ENCODE results near the gene CSNK1E. TPM values are rescaled to one million over a fixed set of nuclear protein-coding genes. Genes with fewer than 3 reads are reported as not detected.

Gene CSNK1E
- polyA plus RNA-seq, 6 donors from 2014 or later = 5.8 to 19.6 (median 10.0) TPM

DNA sequence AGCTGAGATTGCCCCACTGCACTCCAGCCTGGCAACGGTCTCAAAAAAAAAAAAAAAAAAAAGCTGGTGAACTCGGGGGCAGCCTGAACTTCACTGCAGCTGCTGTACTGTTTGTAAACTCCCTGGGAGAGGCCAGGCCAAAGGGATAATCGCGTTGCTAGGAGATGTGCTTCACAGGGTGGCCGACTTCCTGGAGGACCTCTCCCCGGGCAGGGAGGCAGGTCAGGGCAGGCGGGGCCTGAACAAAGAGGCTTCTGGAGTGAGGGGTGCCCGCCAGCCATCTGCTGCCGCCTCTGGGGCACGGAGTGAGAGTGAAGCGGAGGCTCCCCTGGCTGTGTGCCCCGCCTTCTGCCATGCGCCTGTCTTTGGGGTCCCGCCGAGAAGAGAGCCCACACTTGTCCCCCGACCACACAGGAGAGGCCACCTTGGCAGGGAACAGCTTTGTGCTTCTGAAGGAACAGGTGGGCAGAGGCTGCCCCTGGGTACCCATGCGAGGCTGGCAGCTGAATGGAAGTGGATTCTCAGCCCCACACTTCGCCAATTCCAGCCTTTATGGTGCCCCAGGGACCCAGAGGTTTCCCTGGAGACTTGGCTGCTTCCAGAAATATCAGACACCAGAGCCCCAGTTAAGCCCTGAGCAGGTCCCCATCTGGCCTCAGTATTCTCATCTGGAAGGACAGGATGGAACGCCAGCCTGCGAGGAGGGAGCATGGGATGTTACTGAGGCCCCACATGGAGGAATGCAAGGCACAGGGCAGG, 74.0 kb downstream of the CSNK1E start:
- peaks cover 0 to 27% of the 10 kb centered on the region in 2 donors for H3K36me3 Mint-ChIP-seq
- peak overlapping the region in 1 of 8 donors; percentile 35 for H3K4me3 Mint-ChIP-seq
- no peaks in the 10 kb centered on the region for H3K9me3 Mint-ChIP-seq
- peaks cover 9 to 24% (median 9%) of the 10 kb centered on the region in 3 donors for H3K4me1 Mint-ChIP-seq
- peak overlapping the region in 1 of 6 donors; percentile 19 for H3K27ac Mint-ChIP-seq
- no peak for ATAC-seq (ENCODE audit: low read depth in 2 of 2)
- no peaks in the 10 kb centered on the region for H3K27me3 Mint-ChIP-seq
- DNase-seq = no peak

DNA sequence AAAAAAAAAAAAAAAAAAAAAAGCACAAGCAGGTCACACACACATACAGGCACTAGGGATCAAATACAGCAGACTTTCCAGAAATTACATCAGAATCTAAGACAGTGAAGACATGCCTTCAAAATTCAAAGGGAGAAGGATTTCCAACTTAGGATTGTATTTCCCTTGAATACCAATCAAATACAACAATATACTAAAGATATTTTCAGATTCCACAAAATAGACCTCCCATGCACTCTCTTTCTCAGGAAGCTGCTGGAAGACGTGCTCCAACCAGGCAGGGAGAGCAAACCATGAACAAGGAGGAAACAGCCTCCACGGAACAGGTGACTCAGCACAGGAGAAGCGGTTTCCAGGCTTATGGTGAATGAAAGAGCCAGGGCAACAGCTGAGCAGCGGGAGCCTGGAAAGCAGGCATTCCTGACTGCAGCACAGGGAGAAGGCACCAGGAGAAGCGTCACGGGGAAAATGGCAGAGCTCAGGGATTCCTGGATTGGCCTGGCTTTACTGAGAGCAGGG, 76.4 kb downstream of the CSNK1E start:
- Mint-ChIP-seq H3K4me1 (peaks cover 0 to 7% (median 0%) of the 10 kb centered on the region in 3 donors), H3K9me3 (no peaks in the 10 kb centered on the region), H3K27me3 (no peaks in the 10 kb centered on the region), H3K36me3 (peaks cover 0 to 23% of the 10 kb centered on the region in 2 donors), H3K27ac (peak overlapping the region in 1 of 6 donors; percentile 83), H3K4me3 (peak overlapping the region in 1 of 8 donors; percentile 12)
- DNase-seq = no peak
- no peak for ATAC-seq (ENCODE audit: low read depth in 2 of 2)

Other genes with a start within 250 kb of the CSNK1E start
- not detected for gene SLC16A8, start 233.2 kb downstream of the CSNK1E start, polyA plus RNA-seq (ENCODE audit: low read depth in 6 of 6)
- gene BAIAP2L2, start 206.7 kb downstream of the CSNK1E start, polyA plus RNA-seq (ENCODE audit: low read depth in 6 of 6) = not detected
- gene PLA2G6, start 135.6 kb downstream of the CSNK1E start, polyA plus RNA-seq (ENCODE audit: low read depth in 6 of 6) = 1 to 10 TPM in 5 of 6 donors, not detected in 1; 2.7 to 7.6 (median 3.9) TPM
- gene MAFF, start 115.4 kb downstream of the CSNK1E start, polyA plus RNA-seq (ENCODE audit: low read depth in 6 of 6) = 1 to 10 TPM in 5 of 6 donors, not detected in 1; 1.0 to 2.9 (median 1.6) TPM
- 1 to 10 TPM in 5 of 6 donors, not detected in 1; 1.8 to 5.9 (median 4.1) TPM for gene TMEM184B, start 44.4 kb downstream of the CSNK1E start, polyA plus RNA-seq (ENCODE audit: low read depth in 6 of 6)
- not detected for gene KCNJ4, start 137.8 kb upstream of the CSNK1E start, polyA plus RNA-seq (ENCODE audit: low read depth in 6 of 6)
- gene KDELR3, start 150.7 kb upstream of the CSNK1E start, polyA plus RNA-seq (ENCODE audit: low read depth in 6 of 6) = 1 to 10 TPM in 1 of 6 donors, under 1 TPM in 2, not detected in 3; 0.16 to 3.0 (median 0.31) TPM
- 10 to 100 TPM; 10.3 to 68.0 (median 42.2) TPM for gene DDX17, start 188.9 kb upstream of the CSNK1E start, polyA plus RNA-seq (ENCODE audit: low read depth in 6 of 6)

All from naive B cell (primary cell).